NCI-H748 (cell line): ENCODE measurements around the gene OR10A3.
A peak's percentile ranks its signal among the peaks of the same experiment; 100 is the strongest.

Experiments
- DNase-seq: peaks from one replicate; lab custom pipeline; 2025; ENCODE audit not compliant: unreplicated experiment; lab: John Stamatoyannopoulos, UW

Gene OR10A3

DNA sequence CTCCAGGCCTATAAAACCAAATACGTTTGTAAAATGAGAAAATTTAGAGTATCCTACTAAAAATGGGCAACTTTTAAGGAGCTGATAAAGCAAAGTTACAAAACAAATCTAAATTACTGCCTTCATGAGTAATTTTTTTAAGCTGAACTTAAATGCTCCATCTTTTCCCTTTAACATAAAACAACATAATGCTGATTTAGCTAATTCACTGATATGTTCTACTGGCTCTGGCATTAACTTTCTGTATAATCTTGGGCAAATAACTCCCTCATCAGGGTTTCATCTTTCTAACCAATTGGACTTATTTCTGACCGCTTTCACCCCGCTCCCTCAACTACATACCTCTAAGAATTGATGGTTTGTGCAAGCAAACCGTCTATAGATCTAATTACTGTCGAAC is 362 bp downstream of the OR10A3 start:
- no peak for DNase-seq

DNA sequence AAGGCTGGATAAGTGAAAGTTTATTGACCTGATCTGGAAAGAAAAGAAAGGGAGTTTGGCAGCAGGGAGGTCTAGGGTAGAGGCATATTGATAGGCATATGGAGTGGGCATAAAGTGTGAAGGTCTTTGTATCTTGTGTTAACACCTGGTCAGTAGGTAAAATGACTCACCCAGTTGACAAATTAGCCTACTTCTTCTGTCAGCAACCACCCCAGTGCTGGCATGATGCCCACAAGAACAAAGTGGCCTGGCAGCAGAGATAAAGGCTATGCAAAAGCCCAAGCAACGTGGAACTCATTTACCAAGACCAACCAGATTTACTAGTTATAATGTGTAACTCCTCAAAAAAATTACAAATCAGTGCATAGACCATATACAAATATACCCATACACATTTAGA is 4.9 kb downstream of the OR10A3 start:
- DNase-seq = peak; percentile 19

DNA sequence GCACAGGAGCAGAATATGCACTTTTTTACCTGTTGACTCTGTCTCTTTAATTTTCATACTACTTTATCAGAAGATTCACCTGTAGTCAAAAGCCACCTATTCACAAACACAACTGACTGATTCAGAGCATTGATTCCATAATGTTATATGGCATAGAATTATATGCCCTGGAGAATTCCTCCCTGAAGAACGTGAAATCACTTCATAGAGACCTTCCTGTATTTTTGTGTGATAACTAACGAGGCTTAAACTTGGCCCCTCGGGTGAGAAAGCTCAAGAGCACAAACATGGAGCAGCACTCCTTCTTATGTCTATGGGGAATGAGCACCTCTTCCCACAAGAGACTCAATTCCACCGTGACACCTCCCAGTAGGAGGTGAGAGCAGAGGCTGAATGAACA is 10.3 kb downstream of the OR10A3 start, which contains the start of gene OR10A6:
Gene OR10A6 (minus strand): TSS at position 101 of the 400 bp plus-strand sequence. CDS start 2,606 bp downstream, outside the sequence.
- DNase-seq = no peak

DNA sequence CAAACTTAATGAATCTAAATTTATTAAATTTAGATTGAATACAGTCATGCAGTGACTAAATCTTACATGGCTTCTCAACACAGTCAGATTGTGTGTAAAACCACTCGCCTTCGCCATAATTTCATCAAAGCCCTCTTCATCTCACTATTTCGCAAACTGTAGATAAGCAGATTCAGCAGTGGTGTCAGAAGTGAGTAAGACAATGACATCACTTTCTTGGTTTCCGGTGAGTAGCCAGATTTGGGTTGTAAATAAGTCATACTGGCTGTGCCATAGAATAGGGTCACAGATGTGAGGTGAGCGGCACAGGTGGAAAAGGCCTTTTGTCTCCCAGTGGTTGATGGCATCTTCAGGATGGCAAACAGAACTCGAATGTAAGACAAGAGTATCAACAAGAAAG is 13.9 kb downstream of the OR10A3 start:
- DNase-seq = no peak

DNA sequence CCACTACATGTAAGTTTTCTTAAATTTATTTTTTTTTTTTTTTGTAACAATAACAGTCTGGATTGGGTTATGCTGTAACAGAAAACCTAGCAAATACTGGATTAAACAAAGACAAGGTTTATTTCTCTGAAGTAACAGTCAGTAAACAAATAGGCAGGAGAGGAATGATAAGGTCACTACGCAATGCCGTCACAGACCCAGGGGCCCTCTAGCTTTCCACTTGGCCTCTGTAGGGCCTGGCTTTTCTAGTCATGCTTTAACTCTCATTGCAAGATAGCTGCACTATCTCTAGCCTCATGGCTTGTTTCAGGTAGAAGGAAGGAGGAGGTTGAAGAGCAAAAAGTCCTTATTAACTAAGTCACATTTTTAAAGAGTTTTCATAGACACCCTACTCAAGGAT is 17.0 kb downstream of the OR10A3 start:
- no peak for DNase-seq

DNA sequence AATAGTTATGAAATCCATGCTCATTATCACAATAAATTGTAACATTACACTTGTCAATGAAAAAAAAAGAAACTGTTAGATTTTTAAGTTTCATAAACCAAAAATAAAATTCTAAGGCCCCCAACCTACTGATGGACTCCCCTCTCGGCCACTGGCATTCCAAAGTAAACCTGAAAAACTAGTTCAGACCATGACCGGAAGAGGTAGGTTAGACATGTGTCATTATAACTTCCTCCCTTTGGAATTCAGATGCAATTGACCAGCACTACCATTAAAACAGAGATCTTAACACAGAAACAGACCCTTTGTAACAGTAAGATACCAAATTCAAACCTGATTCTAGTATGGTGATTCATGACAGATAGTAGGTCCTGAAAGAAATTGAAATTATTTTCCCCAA is 23.4 kb downstream of the OR10A3 start:
- DNase-seq = no peak

DNA sequence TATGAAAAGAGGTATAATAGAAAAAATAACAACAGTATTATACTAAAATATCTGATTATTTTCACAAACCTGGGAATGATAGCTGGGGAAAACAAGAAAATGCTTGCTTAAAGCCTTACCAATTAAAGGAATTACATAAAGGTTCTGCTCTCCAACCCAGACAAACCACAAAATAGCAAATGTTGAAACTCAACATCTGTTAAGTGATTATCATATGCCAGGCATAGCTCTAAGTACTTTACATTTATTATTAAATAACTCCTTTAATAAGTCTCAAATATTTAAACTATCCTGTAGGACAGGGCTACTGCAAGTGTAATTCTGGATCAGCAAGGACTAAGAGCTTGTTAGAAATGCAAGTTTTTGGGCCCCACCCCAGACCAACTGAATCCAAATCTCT is 30.5 kb downstream of the OR10A3 start:
- DNase-seq = no peak

DNA sequence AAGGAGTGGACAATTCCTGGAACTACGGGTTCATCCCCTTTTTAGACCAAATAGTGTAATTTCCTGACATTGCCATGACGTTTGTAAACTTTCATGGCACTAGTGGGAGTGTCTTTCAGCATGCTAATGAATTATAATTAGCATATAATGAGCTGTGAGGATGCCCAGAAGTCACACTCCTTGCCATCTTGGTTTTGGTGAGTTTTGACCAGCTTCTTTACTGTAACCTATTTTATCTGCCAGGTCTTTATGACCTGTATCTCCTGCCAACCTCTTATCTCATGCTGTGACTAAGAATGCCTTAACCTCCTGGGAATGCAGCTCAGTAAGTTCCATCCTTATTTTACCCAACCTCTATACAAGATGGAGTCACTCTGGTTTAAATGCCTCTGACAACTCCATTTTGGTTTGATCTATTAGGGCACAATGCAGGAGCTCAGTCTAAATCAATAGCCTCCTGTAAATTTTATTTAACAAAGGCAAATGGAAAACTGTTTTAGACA is 31.2 kb downstream of the OR10A3 start:
- DNase-seq = no peak

DNA sequence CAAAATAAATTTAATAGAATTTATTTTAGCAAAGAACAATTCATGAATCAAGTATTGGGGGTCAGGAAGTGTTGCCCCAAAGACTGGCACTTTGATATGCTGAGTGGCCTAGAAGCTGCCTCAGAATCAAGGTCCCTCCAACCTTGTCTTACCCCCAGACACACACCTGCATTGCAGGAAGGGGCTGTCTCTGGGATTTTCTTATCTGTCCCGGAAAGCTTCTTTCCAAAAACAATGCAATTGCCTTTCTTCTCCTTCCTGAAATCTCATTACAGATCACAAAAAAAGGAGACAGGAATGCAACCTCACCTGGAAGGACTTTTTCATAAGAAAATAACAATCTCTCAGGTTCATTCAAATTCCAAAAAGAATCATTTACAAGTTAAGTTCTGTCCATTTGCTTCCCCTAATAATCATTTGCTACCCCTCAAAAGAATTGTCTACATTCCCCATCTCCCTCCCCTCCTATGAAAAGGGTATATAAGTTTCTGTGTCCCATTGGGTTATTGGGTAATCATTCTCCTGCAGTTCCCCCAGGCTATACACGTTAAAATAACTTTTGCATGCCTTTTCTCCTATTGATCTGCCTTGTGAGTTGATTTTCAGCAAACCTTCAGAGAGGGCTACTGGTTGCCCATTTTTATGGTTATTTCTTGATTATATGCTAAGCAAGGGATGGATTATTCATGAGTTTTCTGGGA is 31.8 kb downstream of the OR10A3 start:
- no peak for DNase-seq

DNA sequence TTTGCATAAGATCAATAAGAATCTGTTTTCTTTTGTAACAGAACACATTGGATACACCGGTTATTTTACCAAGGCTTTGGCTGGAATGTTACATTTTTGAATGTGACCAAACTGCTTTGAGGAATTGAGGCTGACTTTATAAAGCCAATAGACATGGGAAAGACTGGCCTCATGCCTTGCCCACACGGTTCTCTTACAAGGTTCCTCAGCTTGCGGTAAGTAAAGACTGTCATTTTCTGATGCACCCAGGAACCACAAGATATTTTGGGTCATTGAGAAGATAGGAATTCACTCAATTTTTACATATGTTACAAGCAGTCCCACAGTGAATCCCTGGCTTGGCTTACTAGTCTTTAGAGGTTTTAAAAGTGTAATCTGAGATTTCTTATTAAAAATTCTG is 34.4 kb downstream of the OR10A3 start:
- DNase-seq = no peak

DNA sequence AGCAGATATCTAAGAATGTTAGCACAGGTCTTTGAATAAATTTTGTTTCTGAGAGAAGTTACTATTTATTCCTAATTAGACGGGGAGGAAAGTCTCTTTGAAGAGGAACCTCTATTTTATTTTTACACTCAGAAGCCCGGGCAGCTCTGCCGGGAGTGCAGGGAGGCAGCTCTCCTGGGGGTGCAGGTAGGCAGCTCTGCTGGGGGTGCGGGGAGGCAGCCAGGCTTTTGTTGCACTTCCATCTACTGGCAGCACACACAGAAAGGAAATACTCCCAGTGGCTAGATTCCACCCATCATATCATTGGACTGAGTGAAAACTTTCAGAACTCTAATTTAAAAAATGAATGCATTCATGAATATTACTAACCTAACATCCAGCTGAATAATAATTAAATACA is 35.0 kb downstream of the OR10A3 start:
- DNase-seq = no peak

DNA sequence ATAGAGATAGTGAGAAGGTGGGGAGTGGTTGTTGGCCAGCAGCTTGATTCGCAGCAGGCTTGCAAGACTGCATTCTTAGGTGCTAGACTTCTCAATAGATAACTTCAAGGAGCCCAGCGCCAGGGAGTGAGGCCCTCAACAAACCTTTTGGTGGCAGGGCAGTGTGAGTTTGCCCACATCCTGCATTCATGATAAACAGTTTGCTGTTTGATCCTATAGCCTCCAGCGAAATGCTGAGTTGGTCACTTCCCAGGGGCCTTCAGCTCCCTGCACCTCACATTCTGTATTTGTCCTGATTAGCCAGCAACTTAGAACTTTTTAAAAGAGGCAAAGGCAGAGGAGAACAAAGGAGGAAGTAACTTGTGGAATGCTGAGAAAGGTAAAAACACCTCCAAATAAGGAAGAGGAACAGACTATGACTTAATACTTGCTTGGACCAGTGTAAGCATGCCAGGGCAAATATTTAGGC is 35.5 kb downstream of the OR10A3 start:
- no peak for DNase-seq

DNA sequence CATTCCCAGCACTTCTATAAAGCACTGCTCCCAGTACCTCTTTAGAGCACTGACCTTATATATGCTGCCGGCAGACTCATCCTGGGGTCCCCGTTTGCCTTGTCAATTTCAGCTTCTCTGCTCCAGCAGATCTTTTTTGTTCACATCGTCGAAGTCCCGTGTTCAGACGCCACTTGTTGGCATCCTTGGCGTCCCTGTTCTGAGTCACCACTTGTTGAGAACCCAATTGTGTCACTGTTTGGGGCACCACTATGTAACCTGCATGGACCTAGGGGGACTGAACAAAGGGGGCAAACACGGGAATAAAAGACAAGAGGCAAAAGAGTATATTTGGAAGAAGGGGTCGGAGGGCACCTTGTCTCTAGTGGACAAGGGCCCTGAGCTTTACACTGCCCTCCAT is 36.0 kb downstream of the OR10A3 start:
- no peak for DNase-seq

DNA sequence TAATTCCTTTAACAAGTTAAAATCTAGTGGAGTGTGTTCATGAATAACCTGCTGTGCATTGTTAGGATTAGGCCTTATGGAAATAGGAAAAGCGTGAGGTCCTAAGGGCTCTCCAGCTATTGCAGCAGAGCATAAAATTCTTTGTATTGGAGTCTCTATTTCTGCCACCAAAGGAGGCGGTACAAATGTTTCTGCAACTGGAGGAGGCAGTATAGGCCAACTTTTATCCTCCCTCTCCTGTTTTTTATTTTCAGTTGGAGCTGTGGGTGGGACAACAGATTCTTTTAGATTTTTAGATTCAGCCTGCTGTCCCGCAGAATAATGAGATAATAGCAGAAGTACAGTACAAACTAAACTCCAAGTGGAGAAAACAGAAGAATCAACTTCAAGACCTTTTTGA is 36.6 kb downstream of the OR10A3 start:
- DNase-seq = no peak

DNA sequence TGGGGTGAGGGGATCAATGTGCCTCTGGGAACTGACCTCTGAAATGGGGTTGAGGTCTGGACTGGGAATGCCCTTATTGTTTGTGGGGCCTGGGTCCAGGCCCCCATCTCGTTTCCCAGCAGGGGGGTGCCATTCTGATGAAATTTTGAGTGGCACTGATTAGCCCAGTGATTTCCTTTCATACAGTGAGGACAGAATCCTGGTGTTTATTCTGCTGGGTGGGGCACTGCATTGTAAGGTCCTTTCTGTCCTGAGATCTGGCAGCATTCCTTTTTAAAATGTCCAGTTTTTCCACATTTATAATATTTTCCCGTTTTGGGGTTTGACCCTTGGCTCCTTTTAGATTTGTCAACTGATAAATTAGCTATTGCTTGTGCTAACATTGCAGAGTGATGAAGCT is 37.6 kb downstream of the OR10A3 start:
- peak; percentile 35 for DNase-seq

DNA sequence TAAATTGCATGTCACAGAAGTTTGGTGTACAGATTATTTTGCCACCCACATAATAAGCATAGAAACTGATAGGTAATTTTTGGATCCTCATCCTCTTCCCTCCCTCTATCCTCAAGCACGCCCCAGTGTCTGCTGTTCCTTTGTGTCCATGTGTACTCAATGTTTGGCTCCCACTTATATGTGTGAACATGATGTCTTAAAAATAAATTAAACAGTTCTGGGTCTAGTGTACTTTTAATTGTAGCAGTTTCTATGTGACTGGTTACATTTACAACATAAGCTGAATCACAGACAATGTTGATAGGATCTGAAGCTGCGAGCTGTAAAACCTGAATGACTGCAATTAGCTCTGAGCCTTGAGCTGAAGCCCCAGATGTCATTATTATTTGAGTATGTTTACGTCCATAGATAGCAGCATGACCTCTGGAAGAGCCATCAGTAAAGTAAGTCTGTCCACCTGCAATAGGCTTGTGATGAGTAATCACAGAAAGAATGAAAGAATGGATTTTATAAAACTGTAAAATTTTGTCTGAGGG is 40.1 kb downstream of the OR10A3 start:
- peak; percentile 73 for DNase-seq

DNA sequence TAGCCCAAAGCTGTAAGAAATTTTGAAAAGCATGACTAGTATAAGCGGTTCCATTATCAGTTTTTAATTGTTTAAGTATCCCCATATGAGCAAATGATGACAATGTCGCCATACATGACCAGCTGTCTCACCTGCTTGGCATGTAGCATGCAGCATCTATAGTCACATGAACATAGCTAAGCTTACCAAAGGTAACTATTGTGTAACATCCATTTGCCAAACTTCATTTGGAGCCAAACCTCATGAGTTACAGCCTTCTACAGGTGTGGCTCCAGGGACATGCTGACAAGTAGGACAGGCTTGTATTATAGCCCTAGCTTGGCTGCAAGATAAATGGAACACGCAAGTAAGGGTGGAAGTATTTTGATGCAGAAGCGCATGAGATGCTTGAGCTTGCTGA is 40.8 kb downstream of the OR10A3 start:
- no peak for DNase-seq

DNA sequence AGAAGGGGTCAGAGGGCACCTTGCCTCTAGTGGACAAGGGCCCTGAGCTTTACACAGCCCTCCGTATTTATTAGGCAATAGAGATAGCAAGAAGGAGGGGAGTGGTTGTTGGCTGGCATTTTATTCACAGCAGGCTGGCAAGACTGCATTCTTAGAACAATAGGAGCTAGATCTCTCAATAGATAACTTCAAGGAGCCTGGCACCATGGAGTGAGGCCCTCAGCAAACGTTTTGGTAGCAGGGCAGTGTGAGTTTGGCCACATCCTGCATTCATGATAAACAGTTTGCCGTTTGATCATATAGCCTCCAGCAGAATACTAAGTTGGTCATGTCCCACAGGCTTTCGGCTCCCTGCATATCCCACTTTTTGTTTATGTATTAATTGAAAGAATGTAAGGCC is 42.1 kb downstream of the OR10A3 start:
- no peak for DNase-seq

DNA sequence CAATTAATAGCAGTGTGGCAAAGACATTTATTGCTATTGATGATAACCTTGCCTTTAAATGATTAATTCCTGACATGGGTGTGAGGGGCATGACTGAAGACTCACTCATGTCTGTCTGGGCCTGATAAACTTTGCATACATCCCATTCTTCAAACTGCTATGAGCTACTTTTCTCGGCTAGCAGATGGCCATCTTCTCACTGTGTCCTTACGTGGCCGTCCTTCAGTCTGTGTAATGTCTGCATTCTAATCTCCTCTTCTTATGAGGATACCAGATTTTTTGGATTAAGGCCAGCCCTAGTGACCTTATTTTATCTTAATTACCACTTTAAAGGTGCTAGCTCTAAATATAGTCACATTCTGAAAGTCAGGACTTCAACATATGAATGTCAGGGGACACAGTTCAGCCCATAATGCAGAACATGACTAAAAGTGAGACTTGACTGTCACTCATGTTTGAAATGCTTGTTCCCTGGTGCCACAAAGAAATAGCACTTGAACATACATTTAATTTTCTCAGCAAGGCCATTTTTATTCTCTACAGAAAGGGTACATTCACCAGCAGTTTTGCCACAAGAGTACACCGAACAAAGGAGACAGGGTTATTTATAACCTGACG is 42.7 kb downstream of the OR10A3 start:
- DNase-seq = no peak

DNA sequence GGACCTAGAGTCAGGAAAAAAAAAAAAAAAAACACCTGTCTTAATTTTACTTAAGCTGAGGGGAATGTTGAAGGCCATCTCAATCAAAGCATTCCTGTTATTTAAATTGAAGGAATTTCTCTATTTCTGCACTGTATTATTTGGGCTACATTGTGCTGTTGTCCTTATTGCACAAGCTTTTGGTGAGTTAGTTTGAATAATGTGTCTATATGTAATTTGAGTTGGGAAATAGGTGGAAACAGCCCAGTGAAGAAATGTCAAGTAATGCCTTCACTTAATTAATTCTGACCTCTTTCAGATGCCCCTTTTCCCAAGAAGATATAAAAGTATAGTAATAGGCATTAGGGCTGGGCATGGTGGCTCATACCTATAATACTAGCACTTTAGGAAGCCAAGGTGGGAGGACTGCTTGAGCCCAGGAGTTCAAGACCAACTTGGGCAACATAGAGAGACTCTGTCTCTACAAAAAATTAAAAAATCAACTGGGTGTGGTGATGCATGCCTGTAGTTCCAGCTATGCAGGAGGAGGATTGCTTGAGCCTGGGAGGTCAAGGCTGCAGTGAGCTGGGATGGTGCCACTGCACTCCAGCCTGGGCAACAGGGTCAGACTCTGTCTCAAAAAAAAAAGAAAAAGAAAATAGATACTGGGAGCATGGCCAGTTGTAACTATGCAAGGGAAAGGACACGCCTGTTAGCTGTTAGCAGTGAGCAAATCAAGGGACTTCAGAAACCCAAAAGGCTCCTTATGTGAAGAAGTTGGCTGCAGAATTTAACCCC is 45.3 kb downstream of the OR10A3 start:
- DNase-seq = no peak

DNA sequence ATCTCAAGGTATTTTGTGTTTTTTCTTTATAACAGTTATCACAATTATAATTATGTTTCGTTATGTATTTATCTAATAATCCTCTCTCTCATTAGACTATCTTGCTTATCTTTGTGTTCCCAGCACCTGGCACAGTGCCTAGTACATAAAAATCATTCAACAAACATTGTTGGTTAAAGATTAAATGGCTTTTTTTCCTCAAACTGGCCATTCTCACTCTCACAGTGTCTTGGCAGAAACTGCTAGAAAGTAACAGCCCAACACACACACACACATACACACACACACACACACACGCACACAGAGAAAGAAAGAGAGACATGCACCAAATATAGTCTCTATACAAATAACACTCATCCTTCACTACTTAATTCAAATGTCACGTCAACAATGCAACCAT is 47.3 kb downstream of the OR10A3 start:
- DNase-seq = no peak

DNA sequence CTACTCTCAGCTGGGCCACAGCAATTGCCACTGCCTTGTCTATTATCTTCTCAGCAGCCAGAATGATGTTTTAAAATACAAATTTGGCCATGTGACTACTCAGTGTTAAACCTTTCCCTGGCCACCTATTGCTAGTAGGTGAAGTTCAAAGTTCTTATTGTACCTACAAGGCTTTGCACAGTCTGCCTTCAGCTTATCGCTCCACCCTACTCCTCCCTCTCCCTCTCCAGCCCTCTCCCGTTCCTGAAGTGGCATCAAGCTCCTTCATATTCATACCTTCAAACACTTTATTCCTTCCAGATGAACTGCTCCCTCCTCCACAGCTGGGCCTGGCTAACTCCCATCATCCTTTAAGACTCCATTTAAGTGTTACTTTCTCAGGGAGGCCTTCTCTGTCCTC is 47.7 kb downstream of the OR10A3 start:
- no peak for DNase-seq
